ENCODE data around the gene BTN1A1.
"Not testable (repeated sequence)": the region's sequence is repeated elsewhere in the genome, so short reads cannot be mapped to it uniquely, and the experiment has no call there.

Gene BTN1A1

GRCh38 chr6:26537160-26537845 is 37.2 kb downstream of the BTN1A1 start:
- DNase-seq (ENCODE audit: low read depth), result peak; percentile 85

- peak; percentile 64 for DNase-seq (ENCODE audit: low read depth)
Observed at GRCh38 chr6:26537846-26538571, 37.9 kb downstream of the BTN1A1 start, which contains the start of gene HMGN4. HMGN4 (plus strand) TSS chr6:26538366; CDS start chr6:26545207, 6,841 bp downstream.

GRCh38 chr6:26538572-26538902 is 38.4 kb downstream of the BTN1A1 start:
- no peak for DNase-seq (ENCODE audit: low read depth)

- no peak for DNase-seq (ENCODE audit: low read depth)
Observed at GRCh38 chr6:26539071-26539615, 39.0 kb downstream of the BTN1A1 start.

- DNase-seq (ENCODE audit: low read depth), result no peak
Observed at GRCh38 chr6:26541579-26541978, 41.5 kb downstream of the BTN1A1 start.

- DNase-seq (ENCODE audit: low read depth), result no peak
Observed at GRCh38 chr6:26543953-26544352, 43.9 kb downstream of the BTN1A1 start.

GRCh38 chr6:26544473-26544872 is 44.4 kb downstream of the BTN1A1 start:
- no peak for DNase-seq (ENCODE audit: low read depth)

GRCh38 chr6:26545627-26546026 is 45.5 kb downstream of the BTN1A1 start:
- DNase-seq (ENCODE audit: low read depth), result no peak

- not testable (repeated sequence) for DNase-seq (ENCODE audit: low read depth)
Observed at GRCh38 chr6:26547363-26547762, 47.3 kb downstream of the BTN1A1 start.

GRCh38 chr6:26550250-26550993 is 50.3 kb downstream of the BTN1A1 start:
- no peak for DNase-seq (ENCODE audit: low read depth)

- no peak for DNase-seq (ENCODE audit: low read depth)
Observed at GRCh38 chr6:26552205-26552604, 52.1 kb downstream of the BTN1A1 start.

GRCh38 chr6:26552640-26553188 is 52.6 kb downstream of the BTN1A1 start:
- no peak for DNase-seq (ENCODE audit: low read depth)

- peak; percentile 67 for DNase-seq (ENCODE audit: low read depth)
Observed at GRCh38 chr6:26553264-26553634, 53.1 kb downstream of the BTN1A1 start.

GRCh38 chr6:26553635-26554446 is 53.7 kb downstream of the BTN1A1 start:
- peak; percentile 71 for DNase-seq (ENCODE audit: low read depth)

- DNase-seq (ENCODE audit: low read depth), result no peak
Observed at GRCh38 chr6:26554447-26554696, 54.3 kb downstream of the BTN1A1 start.

GRCh38 chr6:26554697-26555504 is 54.8 kb downstream of the BTN1A1 start:
- no peak for DNase-seq (ENCODE audit: low read depth)

- no peak for DNase-seq (ENCODE audit: low read depth)
Observed at GRCh38 chr6:26555505-26556262, 55.6 kb downstream of the BTN1A1 start.

- DNase-seq (ENCODE audit: low read depth), result no peak
Observed at GRCh38 chr6:26556263-26557070, 56.4 kb downstream of the BTN1A1 start.
